ENCODE data around the gene MORF4L1.
"Not testable (repeated sequence)": the region's sequence is repeated elsewhere in the genome, so short reads cannot be mapped to it uniquely, and the experiment has no call there.

GRCh38 chr15:78847387-78847906, 25.2 kb upstream of the MORF4L1 start:
- TF ChIP-seq EZH2 (IDR thresholded peaks at IDR 0.05; ENCODE audit: insufficient read depth, poor library complexity, severe bottlenecking); EZH2phosphoT487 (IDR thresholded peaks at IDR 0.05; ENCODE audit: insufficient read depth, low read depth): not testable (repeated sequence)

All from GM23248 (cell line).